ENCODE measurements around the gene CAMTA1.

Gene CAMTA1

DNA sequence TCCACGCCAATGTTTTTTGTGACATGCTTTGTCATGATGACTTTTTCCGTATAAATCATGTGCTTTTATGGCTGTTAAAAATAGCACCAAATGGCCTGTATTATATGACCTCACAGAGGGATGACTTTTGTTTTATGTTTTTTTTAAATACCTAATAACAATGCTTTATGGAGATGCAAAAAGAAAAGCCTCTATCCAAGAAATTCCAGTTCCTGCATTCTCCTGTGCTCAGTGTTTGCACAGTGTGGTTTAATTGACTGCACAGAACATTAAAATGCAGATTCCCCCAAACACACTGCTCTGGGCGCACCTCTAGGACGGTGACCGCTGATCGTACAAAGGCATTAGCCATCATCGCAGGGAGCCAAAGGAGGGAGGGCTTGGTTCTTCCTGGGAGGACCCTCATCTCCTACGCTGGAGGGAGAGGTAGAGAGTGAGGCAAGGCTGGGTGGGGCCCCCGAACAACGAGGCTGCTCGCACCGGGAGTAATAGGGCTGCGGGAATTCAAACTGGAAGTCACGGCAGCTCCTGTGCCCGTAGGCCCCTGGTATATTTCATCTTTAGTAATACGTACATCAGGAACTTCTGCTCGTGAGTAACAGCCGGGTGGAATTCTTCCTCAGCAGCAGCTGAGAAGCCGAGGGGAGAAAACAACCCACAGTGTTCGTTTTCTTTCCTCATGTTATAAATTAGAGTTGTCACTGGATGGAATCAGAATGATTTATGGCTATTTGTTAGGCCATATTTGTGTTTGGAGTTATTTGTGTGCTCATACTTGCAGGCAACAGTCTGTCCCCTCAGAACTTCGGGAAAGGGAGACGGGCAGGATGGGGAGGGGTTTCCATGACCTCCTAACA lies 465.6 kb downstream of the CAMTA1 start:
- DNase-seq: no peak

DNA sequence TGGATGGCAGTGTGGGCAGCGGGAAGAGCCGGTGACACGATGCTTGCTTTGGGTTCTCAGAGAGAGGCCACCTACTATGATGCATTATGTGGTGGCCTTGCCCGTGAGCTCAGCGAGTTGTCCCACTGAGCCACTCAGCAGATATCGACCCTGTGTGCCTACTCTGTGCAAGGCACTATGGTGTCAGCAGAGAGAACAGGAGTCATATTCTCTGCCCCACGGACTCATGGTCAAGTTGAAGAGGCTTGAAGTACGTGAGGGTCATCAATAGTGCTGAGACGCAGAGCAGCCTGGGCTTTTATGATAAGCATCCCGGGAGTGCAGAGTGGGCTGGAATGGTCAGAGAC lies 466.2 kb downstream of the CAMTA1 start:
- no peak for DNase-seq

DNA sequence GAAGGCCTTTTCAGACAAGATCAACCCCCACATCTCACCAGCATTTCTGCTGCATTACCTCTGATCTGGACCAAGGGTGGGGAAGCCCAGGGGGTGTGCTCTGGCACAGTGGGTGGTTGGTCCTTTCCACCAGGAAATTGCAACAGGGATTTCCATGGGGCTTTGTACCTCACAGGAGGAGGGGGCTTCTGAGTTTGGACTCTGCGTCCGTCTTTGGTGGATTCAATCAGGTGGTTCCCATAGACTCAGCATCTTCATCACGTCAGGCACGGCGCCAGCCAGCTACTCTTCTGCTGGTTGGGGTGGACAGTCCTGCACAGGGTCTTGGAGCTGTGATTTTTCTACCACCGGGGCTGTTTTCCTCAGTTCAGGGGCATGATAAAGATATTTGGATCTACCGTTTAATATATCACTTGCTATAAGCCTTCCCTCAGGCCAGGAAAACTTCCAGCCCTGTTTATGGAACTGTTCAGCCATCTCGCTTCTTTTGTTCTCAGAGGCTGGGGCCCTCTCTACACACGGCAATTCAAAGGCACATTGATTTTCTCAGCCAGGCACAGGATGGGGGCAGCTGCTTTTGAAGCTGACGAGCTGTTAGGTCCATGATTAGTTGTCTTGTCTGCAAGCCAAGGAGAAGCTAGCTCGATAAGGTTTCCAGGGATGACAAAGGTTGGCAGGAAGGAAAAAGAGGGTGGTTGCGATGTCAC lies 467.3 kb downstream of the CAMTA1 start:
- DNase-seq: no peak

DNA sequence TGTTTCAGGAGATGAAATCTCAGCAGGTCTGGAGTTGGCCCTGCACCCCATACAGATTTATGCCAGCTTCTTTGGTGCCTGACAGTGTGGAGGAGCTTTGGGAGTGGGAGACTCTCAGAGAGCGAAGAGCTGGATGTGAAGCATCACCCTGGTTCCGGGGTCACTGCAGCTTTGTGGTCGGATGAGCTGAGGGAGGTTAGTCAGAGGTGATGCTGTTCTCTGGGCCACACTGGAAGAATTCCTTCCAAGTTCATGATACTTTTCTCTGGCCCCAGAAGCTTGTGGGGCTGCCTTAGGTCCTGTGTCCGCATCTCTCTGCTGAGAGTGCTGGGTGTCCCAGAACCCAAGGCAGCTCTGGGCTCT lies 467.8 kb downstream of the CAMTA1 start:
- no peak for DNase-seq

DNA sequence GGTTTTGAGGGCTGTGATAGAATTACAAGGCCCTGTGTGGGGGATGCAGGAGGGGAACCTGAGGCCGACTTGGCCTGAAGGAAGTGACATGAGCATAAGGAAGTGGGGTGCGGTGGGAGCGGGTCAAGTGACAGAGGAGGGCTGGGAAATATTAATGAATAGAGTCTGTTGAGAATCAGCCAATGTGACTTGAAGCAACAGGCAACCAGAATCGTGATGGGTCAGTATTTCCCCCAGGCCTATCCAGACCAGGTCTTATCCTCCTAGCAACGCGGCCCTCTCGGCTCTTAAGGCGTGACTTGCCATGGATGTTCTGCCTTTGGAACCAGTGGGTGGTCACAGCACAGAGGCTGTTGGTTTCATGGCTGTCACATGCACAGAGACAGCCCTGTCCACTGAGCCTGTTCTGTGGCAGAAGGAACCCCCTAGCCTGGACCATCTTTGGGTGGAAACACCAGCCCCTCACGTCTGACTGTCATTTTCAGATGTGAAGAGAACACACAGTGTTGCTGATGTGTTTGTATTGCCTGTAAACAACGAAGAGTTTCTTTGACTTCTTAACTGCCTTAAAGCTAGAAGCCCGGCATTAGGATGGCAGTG lies 468.8 kb downstream of the CAMTA1 start:
- no peak for DNase-seq

DNA sequence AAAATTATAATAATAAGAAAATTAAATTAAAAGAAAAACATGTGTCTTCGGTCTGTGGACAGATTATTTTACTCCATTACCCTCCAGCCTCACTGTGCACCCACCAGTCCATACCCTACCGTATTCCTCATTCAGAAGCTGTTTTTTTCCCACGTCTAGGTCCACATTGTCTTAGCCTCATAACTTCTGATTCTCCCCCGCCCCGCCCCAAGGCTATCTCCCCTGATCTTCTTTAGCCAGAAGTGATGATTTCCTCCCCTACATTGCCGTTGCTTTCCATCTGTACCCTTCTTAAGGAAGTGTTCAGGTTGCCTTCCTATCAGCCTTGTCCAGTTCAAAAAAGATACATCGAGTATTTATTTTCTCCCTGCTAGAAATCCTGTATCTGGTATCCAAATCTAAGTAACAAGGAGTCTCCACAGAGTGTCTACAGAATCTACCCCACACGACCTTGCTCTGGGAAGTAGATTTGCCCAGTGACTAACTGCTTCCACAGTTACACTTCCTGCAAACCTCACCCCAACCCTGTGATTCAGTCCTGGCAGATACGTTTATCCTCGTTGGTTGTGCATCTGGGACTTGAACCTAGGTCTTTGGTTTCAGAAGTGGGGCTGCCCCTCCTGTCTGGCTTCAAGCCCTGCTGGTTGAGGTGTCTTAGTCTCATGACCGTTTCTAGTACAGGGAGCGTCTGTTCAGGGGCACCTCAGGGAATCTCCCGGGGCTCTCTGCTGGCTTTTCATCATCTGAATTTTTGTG lies 470.2 kb downstream of the CAMTA1 start:
- no peak for DNase-seq

DNA sequence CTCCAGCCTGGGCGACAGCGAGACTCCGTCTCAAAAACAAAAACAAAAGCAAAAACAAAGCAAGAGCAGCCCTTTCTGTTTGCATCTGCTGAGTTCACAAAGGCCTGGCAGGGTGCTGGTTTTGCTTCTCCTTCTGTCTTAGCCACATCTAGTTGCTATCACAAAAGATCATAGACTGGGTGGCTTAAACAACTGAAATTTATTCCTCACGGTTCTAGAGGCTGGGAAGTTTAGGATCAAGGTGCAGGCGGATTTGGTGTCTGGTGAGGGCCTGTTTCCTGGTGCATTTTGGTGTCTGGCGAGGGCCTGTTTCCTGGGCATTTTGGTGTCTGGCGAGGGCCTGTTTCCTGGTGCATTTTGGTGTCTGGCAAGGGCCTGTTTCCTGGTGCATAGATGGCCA lies 471.3 kb downstream of the CAMTA1 start:
- DNase-seq: no peak

DNA sequence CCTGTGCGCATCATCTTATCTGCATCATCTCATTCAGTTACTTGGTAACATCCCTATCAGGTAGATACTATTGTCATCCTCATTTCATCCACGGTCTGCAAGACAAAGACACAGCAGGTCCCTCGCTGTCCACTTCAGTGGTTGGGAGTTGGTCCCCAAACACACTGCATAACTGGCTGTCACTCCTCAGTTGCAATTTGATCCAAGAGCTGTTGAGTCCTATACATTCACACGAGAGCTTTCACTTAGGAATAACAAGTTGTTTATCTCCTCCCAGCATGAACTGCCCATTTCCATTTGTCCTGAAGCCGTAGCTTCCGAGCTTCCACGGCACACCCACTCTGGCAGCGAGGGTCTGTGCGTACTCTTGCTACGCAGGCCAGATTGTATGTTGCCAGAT lies 472.0 kb downstream of the CAMTA1 start:
- DNase-seq: no peak

DNA sequence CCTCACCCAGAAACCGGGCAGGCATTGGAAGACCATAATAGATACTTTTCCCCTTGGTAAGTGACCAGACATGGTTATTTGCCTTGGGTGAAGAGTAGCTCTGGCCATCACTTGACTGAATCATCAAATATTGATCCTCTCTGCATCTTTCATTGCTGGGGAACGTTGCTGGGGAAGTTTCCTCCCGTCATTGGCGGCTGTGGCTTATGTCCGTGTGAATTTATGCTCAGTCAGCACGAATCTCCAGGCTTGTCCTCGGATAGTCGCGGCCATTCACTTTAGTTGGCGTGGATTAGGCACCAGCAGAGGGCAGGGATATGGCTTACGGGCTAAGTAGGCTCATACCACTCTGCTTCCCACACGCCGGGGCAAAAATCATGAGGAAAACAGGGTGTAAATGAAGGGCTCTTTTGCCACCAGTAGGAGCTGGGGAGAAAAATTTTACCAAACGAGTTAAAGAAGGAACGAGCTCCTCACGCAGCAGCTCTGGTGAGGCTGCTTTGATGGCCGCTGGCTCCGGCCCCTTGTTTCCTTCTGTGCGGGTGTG lies 473.4 kb downstream of the CAMTA1 start:
- DNase-seq: no peak

DNA sequence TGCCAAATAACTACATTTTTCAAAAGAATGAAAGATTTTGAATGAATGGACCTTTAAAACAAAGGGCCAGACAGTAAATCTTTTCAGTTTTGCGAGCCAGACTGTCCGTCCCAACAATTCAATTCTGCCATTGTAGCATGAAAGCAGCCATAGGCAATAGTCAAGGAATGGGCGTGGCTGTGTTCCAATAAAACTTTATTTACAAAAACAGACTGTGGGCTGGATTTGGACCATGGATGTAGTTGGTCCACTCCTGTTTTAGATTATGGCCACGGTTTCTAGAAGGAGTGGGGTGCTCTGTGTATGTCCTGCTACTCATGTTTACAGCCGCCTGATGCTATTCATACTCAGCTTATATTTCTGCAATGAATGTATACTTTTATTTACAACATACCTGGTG lies 474.7 kb downstream of the CAMTA1 start:
- no peak for DNase-seq

DNA sequence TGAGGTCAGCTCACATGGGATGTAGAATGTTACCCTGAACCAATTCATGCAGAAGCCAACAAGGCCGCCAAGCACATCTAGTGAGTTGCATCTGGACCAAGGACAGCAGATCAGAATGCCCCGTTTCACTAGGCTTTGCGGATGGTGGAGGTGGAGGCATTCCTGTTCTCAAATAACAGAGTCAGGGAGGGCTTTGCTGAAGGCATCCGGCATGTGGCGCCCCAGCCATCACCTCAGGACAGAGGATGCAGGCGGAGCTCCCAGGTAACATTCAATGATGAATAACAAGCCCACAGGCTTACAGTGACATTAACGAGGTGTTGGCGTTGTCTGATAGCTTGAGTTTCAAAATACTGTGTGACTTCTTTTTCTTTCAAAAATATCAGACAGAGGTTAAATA lies 476.2 kb downstream of the CAMTA1 start:
- DNase-seq: no peak

DNA sequence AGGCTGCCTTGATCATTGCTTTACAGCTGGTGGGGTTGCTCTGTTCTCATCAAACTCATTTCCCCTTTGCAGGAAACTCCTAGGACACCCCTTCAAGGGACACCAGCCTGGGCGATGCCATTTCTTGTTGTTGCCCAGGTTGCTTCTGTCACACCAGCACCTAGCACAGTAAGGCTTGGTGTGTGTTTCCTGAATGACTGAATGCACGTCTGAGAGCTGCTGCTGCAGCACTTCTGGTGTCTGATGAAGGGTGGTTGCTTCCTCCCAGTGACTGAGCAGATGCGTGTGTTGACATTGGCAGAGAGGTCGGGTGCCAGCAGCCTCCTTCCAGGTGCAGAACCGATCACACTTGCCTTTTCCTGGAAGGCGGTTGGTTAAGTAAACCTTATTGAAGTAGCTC lies 477.4 kb downstream of the CAMTA1 start:
- DNase-seq: peak; percentile 4

DNA sequence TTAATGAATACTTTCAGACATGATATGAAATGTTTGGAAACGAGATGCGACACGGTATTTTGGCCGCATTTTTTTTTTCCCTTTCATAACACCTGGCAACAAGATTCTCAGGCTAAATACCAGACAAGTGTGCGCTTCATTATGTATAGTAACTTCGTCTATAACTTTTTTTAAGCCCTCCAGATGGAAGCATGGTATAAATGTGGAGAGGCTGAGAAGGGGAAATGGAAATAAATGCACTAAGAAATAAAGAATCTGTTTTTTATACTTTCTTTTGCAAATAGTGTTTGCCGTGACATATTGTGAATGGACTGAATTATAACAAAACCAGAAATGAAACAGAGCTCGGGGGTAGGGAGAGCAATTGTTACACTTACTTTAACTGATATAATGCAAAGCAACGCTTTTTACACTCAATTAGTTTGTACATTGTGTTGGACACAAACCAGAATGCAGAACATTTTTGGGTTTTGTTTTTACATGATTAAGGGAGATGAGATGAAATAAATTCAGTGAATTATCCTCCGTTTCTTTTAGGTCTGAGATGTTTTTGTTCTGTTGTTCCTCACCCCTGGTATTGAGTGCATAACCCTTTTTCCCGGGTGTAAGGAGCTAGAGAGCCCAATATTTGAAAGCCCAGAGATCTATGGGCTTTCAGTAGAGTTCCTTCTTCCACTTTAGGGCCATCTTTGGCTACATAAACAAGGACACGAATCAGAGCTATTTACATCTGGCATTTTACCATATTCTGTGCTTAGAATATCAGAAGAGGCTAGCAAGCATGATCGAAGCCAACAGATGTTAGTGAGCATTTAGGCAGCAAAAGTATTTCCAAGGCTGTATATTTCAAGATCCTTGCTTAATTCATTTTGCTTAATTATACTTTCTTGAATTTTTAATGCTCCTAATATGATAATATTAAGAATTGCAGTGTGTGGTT lies 478.0 kb downstream of the CAMTA1 start:
- no peak for DNase-seq

DNA sequence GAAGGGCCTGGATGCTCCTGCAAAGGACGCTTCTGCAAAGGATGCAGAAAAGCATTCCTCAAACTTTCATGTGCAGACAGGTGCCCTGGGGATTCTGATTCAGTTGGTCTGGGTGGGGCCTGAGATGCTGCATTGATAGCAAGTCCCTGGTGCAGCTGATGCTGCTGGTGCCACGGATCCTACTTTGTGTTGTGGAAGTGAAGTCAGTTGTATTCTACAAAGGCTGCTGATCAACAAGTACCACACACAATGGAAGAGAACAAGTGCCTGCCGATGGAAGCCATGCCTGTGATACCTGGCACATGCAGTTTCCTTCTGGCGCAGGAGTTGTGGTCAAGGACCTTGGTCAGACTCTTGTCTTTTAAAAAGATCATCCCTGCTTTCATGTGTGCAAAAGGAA lies 478.8 kb downstream of the CAMTA1 start:
- no peak for DNase-seq

DNA sequence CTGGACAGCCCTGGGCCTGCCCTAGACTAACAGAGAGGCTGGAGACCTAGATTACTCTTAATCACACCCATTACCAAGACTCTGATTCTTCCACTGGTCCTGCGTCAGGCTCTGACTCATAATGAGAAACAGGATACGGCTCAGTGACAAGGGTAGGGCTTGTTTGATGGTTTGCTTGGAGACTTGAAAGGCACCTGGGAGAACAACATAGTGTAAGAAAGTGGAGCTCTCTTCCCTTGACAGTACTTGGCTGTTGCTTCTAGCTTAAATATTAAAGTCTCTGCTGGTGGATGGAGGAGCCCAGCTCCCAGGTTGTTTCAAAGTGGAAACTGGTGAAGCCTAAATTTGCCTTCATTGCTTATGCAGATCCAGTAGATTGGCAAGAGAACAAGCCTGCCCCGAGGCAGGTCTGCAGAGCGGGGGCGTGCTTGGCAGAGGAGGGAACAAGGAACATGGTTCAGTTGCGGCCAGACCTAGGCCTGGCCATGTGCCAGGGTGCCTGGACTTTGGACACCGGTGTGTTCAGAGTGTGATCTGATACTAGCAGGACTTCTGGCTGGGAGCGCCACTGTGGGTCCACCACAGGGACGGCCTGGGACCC lies 480.6 kb downstream of the CAMTA1 start:
- DNase-seq: no peak

DNA sequence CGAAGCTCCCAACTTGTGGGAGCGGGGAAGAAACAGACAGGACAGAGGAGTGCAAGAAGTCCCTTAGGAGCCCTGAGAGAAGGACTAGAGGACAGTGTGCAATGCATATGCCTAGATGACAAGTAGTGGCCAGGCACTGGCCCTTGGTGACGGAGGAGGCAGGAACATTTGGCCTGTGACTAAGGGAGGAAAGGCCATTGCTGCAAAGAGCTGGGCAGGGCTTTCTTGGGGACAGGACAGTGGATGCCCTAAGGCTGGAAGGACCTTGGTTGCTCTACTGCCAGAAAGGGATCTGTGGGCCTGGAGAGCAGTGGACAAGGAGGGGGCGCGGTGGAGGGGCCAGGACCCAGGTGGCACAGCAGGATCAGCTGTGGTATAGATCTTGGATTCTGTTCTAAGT lies 481.3 kb downstream of the CAMTA1 start:
- no peak for DNase-seq

DNA sequence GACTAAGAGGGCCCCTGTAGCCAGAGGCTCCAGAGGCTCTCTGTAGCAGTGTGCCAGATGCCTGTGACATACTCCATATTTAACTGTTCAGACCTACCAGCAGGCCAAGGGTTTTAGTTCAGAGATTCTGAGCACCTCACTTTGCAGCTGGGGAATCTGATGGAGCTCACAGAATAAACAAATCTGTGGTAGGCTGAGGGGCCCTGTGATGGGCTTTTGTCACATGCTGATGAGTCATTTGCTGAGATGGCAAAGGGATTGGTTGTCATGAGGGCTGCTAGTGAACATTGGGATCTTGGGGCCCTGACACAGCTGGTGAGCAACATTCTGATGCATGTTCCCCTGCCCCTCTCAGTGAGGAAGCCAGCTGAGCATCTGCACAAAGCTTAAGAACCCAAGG lies 482.2 kb downstream of the CAMTA1 start:
- no peak for DNase-seq

DNA sequence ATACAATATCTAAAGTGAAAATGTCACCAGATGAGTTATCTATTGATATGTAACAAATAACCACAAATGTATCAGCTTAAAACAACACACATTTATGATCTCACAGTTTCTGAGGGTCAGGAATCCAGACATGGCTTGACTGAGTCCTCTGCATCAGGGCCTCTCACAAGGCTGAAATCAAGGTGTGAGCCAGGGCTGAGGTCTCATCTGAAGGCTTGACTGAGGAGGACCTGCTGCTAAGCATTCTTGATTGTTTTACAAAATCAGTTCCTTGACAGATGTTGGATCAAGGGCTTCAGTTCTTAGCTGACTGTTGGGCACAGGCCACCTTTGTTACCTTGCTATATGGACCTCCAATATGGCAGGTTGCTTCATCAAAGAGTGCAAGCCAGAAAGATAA lies 483.7 kb downstream of the CAMTA1 start:
- no peak for DNase-seq

DNA sequence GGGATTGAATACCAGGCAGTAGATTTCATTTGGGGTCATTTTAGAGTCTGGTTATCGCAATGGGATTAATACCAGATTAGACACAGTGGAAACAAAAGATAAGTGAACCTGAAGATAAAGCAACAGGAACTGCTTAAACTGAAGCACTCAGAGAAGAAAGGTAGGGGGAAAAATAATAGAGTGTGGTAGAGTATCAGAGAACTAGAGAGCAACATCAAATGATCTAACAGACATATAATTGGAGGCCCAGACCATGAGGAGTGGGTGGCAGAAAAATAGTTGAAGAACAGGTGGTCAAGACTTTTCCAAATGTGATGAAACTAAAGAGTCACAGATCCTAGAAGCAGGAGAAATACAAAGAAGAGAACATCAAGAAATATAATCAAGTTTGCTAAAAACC lies 484.3 kb downstream of the CAMTA1 start:
- no peak for DNase-seq

DNA sequence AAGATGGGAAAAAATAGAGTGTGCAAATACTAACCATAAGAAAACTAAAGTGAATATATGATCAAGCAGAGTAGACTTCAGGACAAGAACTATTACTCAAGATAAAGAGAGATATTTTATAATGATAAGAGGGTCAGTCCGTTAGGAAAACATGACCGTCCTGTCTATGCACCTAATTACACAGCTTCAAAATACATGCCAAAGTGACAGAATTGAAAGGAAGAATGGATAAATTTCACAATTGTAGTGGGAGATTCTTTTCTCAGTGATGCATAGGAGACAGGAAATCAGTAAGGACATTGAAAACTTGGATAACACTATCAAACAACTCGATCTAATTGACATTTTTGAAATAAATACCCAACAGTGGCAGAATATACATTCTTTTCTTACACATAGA lies 489.0 kb downstream of the CAMTA1 start:
- DNase-seq: no peak

DNA sequence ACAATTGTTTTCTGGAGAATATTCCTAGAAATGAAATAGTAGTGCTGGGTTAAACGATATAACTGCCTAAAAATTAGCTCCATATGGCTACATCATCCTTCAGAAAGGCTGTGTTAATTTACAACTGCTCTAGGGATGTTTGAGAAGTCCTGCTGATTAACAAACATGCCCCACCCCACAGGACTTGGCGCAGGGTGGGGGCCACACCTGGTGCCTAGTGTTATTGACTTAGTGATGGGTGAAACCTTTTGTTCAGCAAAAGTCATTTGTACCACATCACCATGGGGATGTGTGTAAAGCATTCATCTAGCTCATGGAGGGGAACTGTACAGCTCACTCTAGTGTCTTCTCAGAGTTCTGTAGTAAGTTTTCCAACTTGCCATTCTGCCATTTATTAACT lies 492.8 kb downstream of the CAMTA1 start:
- no peak for DNase-seq

Data from NCI-H446 treated with DMSO at 0.1 percent for 48 hours (cell line).